Adrenal gland (tissue), 12 donors: ENCODE results near the gene SYT8. TPM values are rescaled to one million over a fixed set of nuclear protein-coding genes. Genes with fewer than 3 reads are reported as not detected.
A peak's percentile ranks its signal among the peaks of the same experiment; 100 is the strongest.

ENCODE experiments used
- DNase-seq, 7 donors: peaks; one replicate each; pipeline ENCODE4 v3.0.0-alpha.2; 2019 to 2020
- H3K27ac ChIP-seq, 5 donors: fragments of 200-600 bp; sonication (generic) in 4 of 5; 1 replicate in 3 of 5; 2 replicates in 2 of 5; pipeline versions ENCODE4 v1.5.1 to v1.8.0; 2016 to 2020; ENCODE audit warnings: mild to moderate bottlenecking in 1 of 5
- H3K27me3 ChIP-seq: fragments of 200-600 bp; 2 replicates; pipeline ENCODE4 v1.8.0; 2021
- H3K36me3 ChIP-seq, 2 donors: fragments of 200-600 bp; replicated peaks in 1 of 2; 1 replicate in 1 of 2; 2 replicates in 1 of 2; pipeline versions ENCODE4 v1.5.1 to v1.8.0; 2018 to 2022
- H3K4me1 ChIP-seq, 2 donors: fragments of 200-600 bp; replicated peaks in 1 of 2; 1 replicate in 1 of 2; 2 replicates in 1 of 2; pipeline versions ENCODE4 v1.5.1 to v1.8.0; 2018 to 2021
- H3K4me3 ChIP-seq, 4 donors: fragments of 200-600 bp; sonication (generic) in 3 of 4; one replicate each; pipeline ENCODE4 v1.5.1; 2016 to 2018
- H3K9me3 ChIP-seq, 3 donors: fragments of 200-600 bp; sonication (generic) in 1 of 3; replicated peaks in 1 of 3; 1 replicate in 2 of 3; 2 replicates in 1 of 3; pipeline versions ENCODE4 v1.5.1 to v1.8.0; 2016 to 2021
- POLR2A ChIP-seq, 2 donors: fragments of 450-650 bp; IDR thresholded peaks; one replicate each; pipeline ENCODE4 v1.6.1; 2017; ENCODE audit warnings: antibody characterized with exemption in 2 of 2, mild to moderate bottlenecking in 2 of 2, moderate library complexity in 1 of 2
- WGBS, 4 donors: extraction: QIAGEN DNeasy Blood & Tissue Kit in 2 of 4; methylation state at CpG; one replicate each; pipeline versions ENCODE4 v1.1.5 to v1.1.7; 2013 to 2017; 5-methylcytosine and 5-hydroxymethylcytosine counted together
- intact Hi-C, 2 donors: fragments of 100-400 bp; cut with DNase I; formaldehyde crosslinking; loops; one replicate each; pipeline versions ENCODE4 v1.14.1 to v1.15.0; 2022 to 2023
- polyA plus RNA-seq, 3 donors: library from polyadenylated mRNA; stranded (reverse); fragments of 200-250 nt in 2 of 3; fragments of 350-450 nt in 1 of 3; fragmentation: Illumina TruSeq in 1 of 3; extraction: RNeasy Lipid Tissue Mini Kit (QIAGEN cat#74804) in 1 of 3; gene quantifications; one replicate each; pipeline ENCODE4 v1.2.3, GENCODE V29; 2013 to 2014
- total RNA-seq, 9 donors: library from RNA; depleted of rRNA in 4 of 9; stranded (reverse); fragments of >200 nt in 4 of 9; fragments of 120-200 nt in 1 of 9; fragmentation: NEBNext Ultra II Directional in 1 of 9; extraction: Animal tissue kit (Norgen Biotek cat#: 25700) in 1 of 9; gene quantifications; one replicate each; pipeline versions ENCODE4 v1.1.0 to v1.2.4, GENCODE V29; 2013 to 2023
- TF ChIP-seq, protein P1 (sequence below), 6 experiments: fragments of 450-650 bp in 4 of 6; fragments of 200-600 bp in 2 of 6; sonication (generic) in 1 of 6; IDR thresholded peaks; 1 replicate in 5 of 6; 2 replicates in 1 of 6; pipeline versions ENCODE4 v1.5.1 to v1.8.0; 2016 to 2021; ENCODE audit warnings: antibody characterized with exemption in 6 of 6, mild to moderate bottlenecking in 2 of 6, moderate library complexity in 1 of 6
- donor health status: healthy with polysubstance abuse.
- donor health status: Bipolar disorder and iron deficiency.
- donor health status: DM: yes; HTN: yes; CAD: no.
- donor health status: DM: no; HTN: no; CAD: no.
- donor health status: DM: no; HTN: no; CAD: no.
- donor health status: DM: yes; HTN: yes; CAD: no.

Gene SYT8
- total and polyA plus RNA-seq, 12 donors = 0.44 to 3.1 (median 0.91) TPM; not detected in 7

DNA sequence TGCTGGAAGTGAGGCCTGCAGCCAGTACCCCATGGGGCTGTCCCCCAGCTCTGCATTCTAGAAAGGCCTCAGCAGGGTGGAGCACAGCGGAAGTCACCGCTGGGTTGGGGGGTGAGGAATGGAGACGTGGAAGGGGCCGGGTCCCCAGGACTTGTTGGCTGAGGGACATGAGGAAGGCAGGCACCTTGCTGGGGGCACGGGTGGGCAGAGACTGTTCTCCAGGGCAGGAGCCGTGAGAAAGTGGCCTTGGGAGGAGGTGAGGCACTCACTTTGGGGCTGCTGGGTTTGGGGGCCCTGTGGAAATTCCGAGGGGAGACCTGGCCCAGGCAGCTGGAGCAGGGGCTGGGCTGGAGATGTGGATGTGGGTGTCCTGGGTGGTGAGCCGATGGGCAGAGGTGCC is 9.0 kb downstream of the SYT8 start:
- H3K27ac ChIP-seq = peak overlapping the region; percentile 42 to 96 (median 93)
- 41 to 68% (median 50%) methylated on average over 5 to 8 of the region's 8 CpGs for WGBS, 4 donors
- no peak for DNase-seq
- no peaks in the 10 kb centered on the region for H3K9me3 ChIP-seq
- H3K36me3 ChIP-seq = no peaks in the 10 kb centered on the region
- TF ChIP-seq POLR2A (IDR thresholded peaks at IDR 0.05) = no peak
- TF ChIP-seq, protein P1, sequence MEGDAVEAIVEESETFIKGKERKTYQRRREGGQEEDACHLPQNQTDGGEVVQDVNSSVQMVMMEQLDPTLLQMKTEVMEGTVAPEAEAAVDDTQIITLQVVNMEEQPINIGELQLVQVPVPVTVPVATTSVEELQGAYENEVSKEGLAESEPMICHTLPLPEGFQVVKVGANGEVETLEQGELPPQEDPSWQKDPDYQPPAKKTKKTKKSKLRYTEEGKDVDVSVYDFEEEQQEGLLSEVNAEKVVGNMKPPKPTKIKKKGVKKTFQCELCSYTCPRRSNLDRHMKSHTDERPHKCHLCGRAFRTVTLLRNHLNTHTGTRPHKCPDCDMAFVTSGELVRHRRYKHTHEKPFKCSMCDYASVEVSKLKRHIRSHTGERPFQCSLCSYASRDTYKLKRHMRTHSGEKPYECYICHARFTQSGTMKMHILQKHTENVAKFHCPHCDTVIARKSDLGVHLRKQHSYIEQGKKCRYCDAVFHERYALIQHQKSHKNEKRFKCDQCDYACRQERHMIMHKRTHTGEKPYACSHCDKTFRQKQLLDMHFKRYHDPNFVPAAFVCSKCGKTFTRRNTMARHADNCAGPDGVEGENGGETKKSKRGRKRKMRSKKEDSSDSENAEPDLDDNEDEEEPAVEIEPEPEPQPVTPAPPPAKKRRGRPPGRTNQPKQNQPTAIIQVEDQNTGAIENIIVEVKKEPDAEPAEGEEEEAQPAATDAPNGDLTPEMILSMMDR (IDR thresholded peaks at IDR 0.05) = no peak
- H3K4me3 ChIP-seq = no peak overlapping the region
- peaks cover 67 to 68% of the 10 kb centered on the region in 2 donors for H3K4me1 ChIP-seq
- intact Hi-C loops = no loop called here
- no peaks in the 10 kb centered on the region for H3K27me3 ChIP-seq

DNA sequence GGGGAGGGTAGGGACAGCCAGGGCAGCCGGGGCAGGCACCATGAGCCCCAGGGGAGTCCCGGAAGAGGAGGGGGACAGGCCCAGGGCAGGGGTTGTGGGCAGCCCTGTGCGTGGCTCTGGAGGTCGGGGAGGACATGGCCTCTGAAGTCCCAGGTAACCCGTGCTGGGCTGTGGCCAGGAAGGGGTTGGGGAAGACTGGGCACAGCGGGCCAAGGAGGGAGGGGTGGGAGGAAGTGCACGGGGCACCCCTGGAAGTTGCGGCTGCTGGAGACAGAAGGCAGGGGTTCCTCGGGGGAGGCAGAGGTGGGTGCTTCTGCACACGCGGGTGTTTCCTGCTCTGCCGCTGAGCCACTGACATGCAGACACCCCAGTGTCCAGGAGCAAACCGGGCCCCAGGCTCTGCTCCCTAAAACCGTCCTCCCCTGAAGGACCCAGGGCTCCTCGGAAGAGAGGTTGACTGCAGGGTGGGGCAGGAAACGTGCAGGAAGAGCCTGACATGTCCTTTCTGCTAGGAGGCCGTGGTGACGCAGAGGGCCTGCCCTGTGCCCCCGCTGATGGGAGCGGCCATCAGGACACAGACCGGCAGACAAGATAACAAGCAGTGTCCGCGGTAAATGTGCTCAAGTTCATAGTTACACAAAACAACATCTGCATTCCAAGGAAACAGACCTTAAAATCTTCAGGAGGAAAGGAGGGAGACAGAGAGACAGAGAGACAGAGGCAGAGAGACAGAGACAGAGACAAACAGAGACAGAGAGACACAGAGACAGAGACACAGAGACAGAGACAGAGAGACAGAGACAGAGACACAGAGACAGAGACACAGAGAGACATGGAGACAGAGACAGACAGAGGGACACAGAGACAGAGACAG is 9.7 kb downstream of the SYT8 start:
- DNase-seq = peak; percentile 87 to 96 (median 90)
- H3K36me3 ChIP-seq = no peaks in the 10 kb centered on the region
- no peak overlapping the region for H3K4me3 ChIP-seq
- H3K27me3 ChIP-seq = no peaks in the 10 kb centered on the region
- H3K9me3 ChIP-seq = no peaks in the 10 kb centered on the region
- WGBS, 4 donors = 9 to 17% (median 13%) methylated on average over 22 to 23 of the region's 23 CpGs
- intact Hi-C loops = no loop called here
- peak overlapping the region; percentile 42 to 96 (median 93) for H3K27ac ChIP-seq
- peak; percentile 8 to 60 for TF ChIP-seq POLR2A (IDR thresholded peaks at IDR 0.05)
- TF ChIP-seq, protein P1 (IDR thresholded peaks at IDR 0.05) = no peak
- H3K4me1 ChIP-seq = peaks cover 70 to 71% of the 10 kb centered on the region in 2 donors

DNA sequence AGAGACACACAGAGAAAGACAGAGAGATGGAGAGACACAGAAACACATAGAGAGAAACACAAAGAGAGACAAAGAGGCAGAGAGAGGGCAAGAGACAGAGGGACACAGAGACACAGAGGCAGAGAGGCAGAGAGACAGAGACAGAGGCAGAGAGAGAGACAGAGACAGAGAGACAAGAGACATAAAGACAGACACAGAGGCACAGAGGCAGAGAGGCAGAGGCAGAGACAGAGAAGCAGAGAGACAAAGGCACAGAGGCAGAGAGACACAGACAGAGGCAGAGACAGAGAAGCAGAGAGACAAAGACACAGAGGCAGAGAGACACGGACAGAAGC is 10.3 kb downstream of the SYT8 start:
- Histone ChIP-seq H3K27me3 (no peaks in the 10 kb centered on the region), H3K4me1 (peaks cover 70 to 75% of the 10 kb centered on the region in 2 donors), H3K36me3 (no peaks in the 10 kb centered on the region), H3K27ac (peak overlapping the region; percentile 42 to 96 (median 93)), H3K4me3 (no peak overlapping the region), H3K9me3 (no peaks in the 10 kb centered on the region)
- intact Hi-C loops = no loop called here
- 28 to 50% (median 38%) methylated on average over 1 of the region's 1 CpG for WGBS, 4 donors
- TF ChIP-seq, protein P1 (IDR thresholded peaks at IDR 0.05) = no peak
- no peak for TF ChIP-seq POLR2A (IDR thresholded peaks at IDR 0.05)
- no peak for DNase-seq

GRCh38 chr11:1845561-1846452 is 11.0 kb downstream of the SYT8 start:
- Histone ChIP-seq H3K27ac (peak overlapping the region; percentile 42 to 96 (median 93)), H3K36me3 (no peaks in the 10 kb centered on the region), H3K4me1 (peaks cover 70 to 75% of the 10 kb centered on the region in 2 donors), H3K4me3 (peak overlapping the region in 1 of 4 donors; percentile 12), H3K9me3 (no peaks in the 10 kb centered on the region), H3K27me3 (no peaks in the 10 kb centered on the region)
- intact Hi-C loops = no loop called here
- 28 to 50% (median 40%) methylated on average over 6 to 21 of the region's 21 CpGs for WGBS, 4 donors
- TF ChIP-seq POLR2A (IDR thresholded peaks at IDR 0.05) = no peak
- TF ChIP-seq, protein P1 (IDR thresholded peaks at IDR 0.05) = no peak
- peak in 4 of 7 donors; percentile 63 to 70 (median 67) for DNase-seq
